Ureter (tissue), 1 donor: Measurements from ENCODE around the gene CRIM1. TPM values are rescaled to one million over a fixed set of nuclear protein-coding genes. Genes with fewer than 3 reads are reported as not detected.

ENCODE experiments used
- DNase-seq: peaks from one replicate; pipeline ENCODE4 v3.0.0-alpha.2; 2020; ENCODE audit warnings: low spot score
- total RNA-seq: library from RNA; stranded (reverse); gene quantifications from one replicate; pipeline ENCODE4 v1.2.4, GENCODE V29; 2023
- donor health status: DM: yes; HTN: yes; CAD: no.

The CRIM1 gene
- total RNA-seq, 1 donor from 2014 or later: 95.0 TPM

- no peak for DNase-seq
Measured at GRCh38 chr2:36423619-36424120, 68.1 kb downstream of the CRIM1 start.

GRCh38 chr2:36425608-36426355 lies 70.2 kb downstream of the CRIM1 start:
- no peak for DNase-seq

GRCh38 chr2:36427790-36428243 lies 72.2 kb downstream of the CRIM1 start:
- DNase-seq: no peak

GRCh38 chr2:36430549-36430948 lies 75.0 kb downstream of the CRIM1 start:
- no peak for DNase-seq

- no peak for DNase-seq
Measured at GRCh38 chr2:36432479-36432878, 76.9 kb downstream of the CRIM1 start.

GRCh38 chr2:36433311-36434217 lies 78.0 kb downstream of the CRIM1 start:
- DNase-seq: no peak

GRCh38 chr2:36438449-36438977 lies 82.9 kb downstream of the CRIM1 start:
- no peak for DNase-seq

GRCh38 chr2:36439084-36439483 lies 83.5 kb downstream of the CRIM1 start:
- no peak for DNase-seq

GRCh38 chr2:36441065-36441625 lies 85.6 kb downstream of the CRIM1 start:
- DNase-seq: no peak

- DNase-seq: no peak
Measured at GRCh38 chr2:36441816-36442215, 86.2 kb downstream of the CRIM1 start.

GRCh38 chr2:36444216-36444936 lies 88.8 kb downstream of the CRIM1 start:
- DNase-seq: no peak

GRCh38 chr2:36445185-36445866 lies 89.7 kb downstream of the CRIM1 start:
- DNase-seq: no peak

- no peak for DNase-seq
Measured at GRCh38 chr2:36446294-36446693, 90.7 kb downstream of the CRIM1 start.

GRCh38 chr2:36449213-36449612 lies 93.6 kb downstream of the CRIM1 start:
- no peak for DNase-seq

GRCh38 chr2:36449943-36450392 lies 94.4 kb downstream of the CRIM1 start:
- no peak for DNase-seq

- no peak for DNase-seq
Measured at GRCh38 chr2:36450466-36451196, 95.1 kb downstream of the CRIM1 start.

GRCh38 chr2:36451512-36451911 lies 95.9 kb downstream of the CRIM1 start:
- no peak for DNase-seq

GRCh38 chr2:36452260-36452659 lies 96.7 kb downstream of the CRIM1 start:
- DNase-seq: no peak

- DNase-seq: no peak
Measured at GRCh38 chr2:36453652-36454051, 98.1 kb downstream of the CRIM1 start.

- DNase-seq: no peak
Measured at GRCh38 chr2:36455011-36455410, 99.4 kb downstream of the CRIM1 start.
